ENCODE data around the gene RBM27. TPM values are rescaled to one million over a fixed set of nuclear protein-coding genes. Genes with fewer than 3 reads are reported as not detected.
"Not testable (repeated sequence)": the region's sequence is repeated elsewhere in the genome, so short reads cannot be mapped to it uniquely, and the experiment has no call there.

Gene RBM27
- total RNA-seq, 8 experiments from 2014 or later: 21.9 to 46.3 (median 24.2) TPM

- WGBS, 10 experiments: 0 to 100% (median 71%) methylated on average over 1 of the region's 1 CpG; no CpG with 5 or more reads in 4 of the 10 experiments
- no peak for ATAC-seq (replicated peaks in 6 of 8)
- H3K4me1 ChIP-seq (replicated peaks in 1 of 2): no peaks in the 10 kb centered on the region
- no peak overlapping the region for H3K4me3 ChIP-seq
- H3K27ac ChIP-seq: no peak overlapping the region
- in situ Hi-C loops (cut with MboI; ENCODE audit: low pct_unique_long_range_greater_than_20kb in 2 of 9, low sequenced_read_pairs in 9 of 9, unreplicated experiment in 9 of 9): no loop called here
Observed at GRCh38 chr5:146188358-146188757, 15.0 kb upstream of the RBM27 start.

- no peak overlapping the region for H3K27ac ChIP-seq
- H3K4me1 ChIP-seq (replicated peaks in 1 of 2): no peaks in the 10 kb centered on the region
- in situ Hi-C loops (cut with MboI; ENCODE audit: low pct_unique_long_range_greater_than_20kb in 2 of 9, low sequenced_read_pairs in 9 of 9, unreplicated experiment in 9 of 9): no loop called here
- ATAC-seq (replicated peaks in 6 of 8): no peak
- H3K4me3 ChIP-seq: no peak overlapping the region
- WGBS, 10 experiments: 69 to 100% (median 91%) methylated on average over 1 to 3 of the region's 3 CpGs
Observed at GRCh38 chr5:146192571-146193043, 10.8 kb upstream of the RBM27 start.

- in situ Hi-C loops (cut with MboI; ENCODE audit: low pct_unique_long_range_greater_than_20kb in 2 of 9, low sequenced_read_pairs in 9 of 9, unreplicated experiment in 9 of 9): no loop called here
- Histone ChIP-seq H3K4me3 (no peak overlapping the region), H3K27ac (no peak overlapping the region), H3K4me1 (replicated peaks in 1 of 2) (no peaks in the 10 kb centered on the region)
- WGBS, 10 experiments: 80 to 100% (median 90%) methylated on average over 1 of the region's 1 CpG; no CpG with 5 or more reads in 4 of the 10 experiments
- no peak for ATAC-seq (replicated peaks in 6 of 8)
Observed at GRCh38 chr5:146193285-146193684, 10.1 kb upstream of the RBM27 start.

- ATAC-seq (replicated peaks in 6 of 8); H3K4me3 ChIP-seq; H3K27ac ChIP-seq; H3K4me1 ChIP-seq (replicated peaks in 1 of 2); in situ Hi-C loops (cut with MboI; ENCODE audit: low pct_unique_long_range_greater_than_20kb in 2 of 9, low sequenced_read_pairs in 9 of 9, unreplicated experiment in 9 of 9): not testable (repeated sequence)
- WGBS, 10 experiments: 48 to 100% (median 93%) methylated on average over 1 to 4 of the region's 4 CpGs; no CpG with 5 or more reads in 3 of the 10 experiments
Observed at GRCh38 chr5:146194997-146195396, 8.4 kb upstream of the RBM27 start.

- Histone ChIP-seq H3K4me1 (replicated peaks in 1 of 2) (no peaks in the 10 kb centered on the region), H3K27ac (no peak overlapping the region), H3K4me3 (no peak overlapping the region)
- 70 to 100% (median 93%) methylated on average over 1 to 6 of the region's 6 CpGs for WGBS, 10 experiments
- no peak for ATAC-seq (replicated peaks in 6 of 8)
- in situ Hi-C loops (cut with MboI; ENCODE audit: low pct_unique_long_range_greater_than_20kb in 2 of 9, low sequenced_read_pairs in 9 of 9, unreplicated experiment in 9 of 9): no loop called here
Observed at GRCh38 chr5:146196459-146197048, 6.9 kb upstream of the RBM27 start.

GRCh38 chr5:146199176-146199815, 4.1 kb upstream of the RBM27 start:
- Histone ChIP-seq H3K4me3 (no peak overlapping the region), H3K4me1 (replicated peaks in 1 of 2) (peaks cover 3 to 5% of the 10 kb centered on the region in 2 donors), H3K27ac (no peak overlapping the region)
- 17 to 87% (median 66%) methylated on average over 2 to 4 of the region's 6 CpGs for WGBS, 10 experiments
- no peak for ATAC-seq (replicated peaks in 6 of 8)
- in situ Hi-C loops (cut with MboI; ENCODE audit: low pct_unique_long_range_greater_than_20kb in 2 of 9, low sequenced_read_pairs in 9 of 9, unreplicated experiment in 9 of 9): no loop called here

GRCh38 chr5:146201795-146202194, 1.6 kb upstream of the RBM27 start:
- H3K4me3 ChIP-seq; in situ Hi-C loops (cut with MboI; ENCODE audit: low pct_unique_long_range_greater_than_20kb in 2 of 9, low sequenced_read_pairs in 9 of 9, unreplicated experiment in 9 of 9); ATAC-seq (replicated peaks in 6 of 8): not testable (repeated sequence)
- Histone ChIP-seq H3K27ac (peak overlapping the region in 1 of 2 donors; percentile 79), H3K4me1 (replicated peaks in 1 of 2) (peaks cover 8 to 14% of the 10 kb centered on the region in 2 donors)
- WGBS, 10 experiments: 90 to 100% (median 95%) methylated on average over 1 to 2 of the region's 12 CpGs; no CpG with 5 or more reads in 6 of the 10 experiments

- ATAC-seq (replicated peaks in 6 of 8): peak in 3 of 8 experiments; percentile 13 to 27 (median 23)
- Histone ChIP-seq H3K4me3 (peak overlapping the region; percentile 58 to 86 (median 74)), H3K4me1 (replicated peaks in 1 of 2) (peaks cover 8 to 14% of the 10 kb centered on the region in 2 donors), H3K27ac (peak overlapping the region; percentile 74 to 91)
- in situ Hi-C loops (cut with MboI; ENCODE audit: low pct_unique_long_range_greater_than_20kb in 2 of 9, low sequenced_read_pairs in 9 of 9, unreplicated experiment in 9 of 9): no loop called here
- WGBS, 10 experiments: 0 to 17% (median 0%) methylated on average over 1 to 3 of the region's 21 CpGs; no CpG with 5 or more reads in 5 of the 10 experiments
Observed at GRCh38 chr5:146203872-146204192, 427 bp downstream of the RBM27 start.

- in situ Hi-C loops (cut with MboI; ENCODE audit: low pct_unique_long_range_greater_than_20kb in 2 of 9, low sequenced_read_pairs in 9 of 9, unreplicated experiment in 9 of 9): no loop called here
- no peak overlapping the region for H3K27ac ChIP-seq
- H3K4me3 ChIP-seq: no peak overlapping the region
- ATAC-seq (replicated peaks in 6 of 8): no peak
- H3K4me1 ChIP-seq (replicated peaks in 1 of 2): peaks cover 8 to 14% of the 10 kb centered on the region in 2 donors
- 77 to 100% (median 88%) methylated on average over 1 to 11 of the region's 11 CpGs; no CpG with 5 or more reads in 2 of the 10 experiments for WGBS, 10 experiments
Observed at GRCh38 chr5:146205499-146206202, 2.2 kb downstream of the RBM27 start.

- WGBS, 10 experiments: 39 to 100% (median 81%) methylated on average over 1 to 2 of the region's 2 CpGs
- in situ Hi-C loops (cut with MboI; ENCODE audit: low pct_unique_long_range_greater_than_20kb in 2 of 9, low sequenced_read_pairs in 9 of 9, unreplicated experiment in 9 of 9): no loop called here
- no peak for ATAC-seq (replicated peaks in 6 of 8)
Observed at GRCh38 chr5:146206257-146206656, 2.9 kb downstream of the RBM27 start.

GRCh38 chr5:146208916-146209522, 5.6 kb downstream of the RBM27 start:
- Histone ChIP-seq H3K4me3 (no peak overlapping the region), H3K4me1 (replicated peaks in 1 of 2) (peaks cover 6 to 9% of the 10 kb centered on the region in 2 donors), H3K27ac (no peak overlapping the region)
- in situ Hi-C loops (cut with MboI; ENCODE audit: low pct_unique_long_range_greater_than_20kb in 2 of 9, low sequenced_read_pairs in 9 of 9, unreplicated experiment in 9 of 9): no loop called here
- WGBS, 10 experiments: 90 to 100% (median 97%) methylated on average over 2 to 3 of the region's 3 CpGs; no CpG with 5 or more reads in 1 of the 10 experiments
- ATAC-seq (replicated peaks in 6 of 8): no peak

More at GRCh38 chr5:146206257-146206656, 2.9 kb downstream of the RBM27 start:
- Histone ChIP-seq H3K4me1 (replicated peaks in 1 of 2) (peaks cover 8 to 14% of the 10 kb centered on the region in 2 donors), H3K27ac (no peak overlapping the region), H3K4me3 (no peak overlapping the region)

GRCh38 chr5:146209714-146210113, 6.3 kb downstream of the RBM27 start:
- Histone ChIP-seq H3K4me1 (replicated peaks in 1 of 2) (peaks cover 6 to 7% of the 10 kb centered on the region in 2 donors), H3K27ac (no peak overlapping the region), H3K4me3 (no peak overlapping the region)
- in situ Hi-C loops (cut with MboI; ENCODE audit: low pct_unique_long_range_greater_than_20kb in 2 of 9, low sequenced_read_pairs in 9 of 9, unreplicated experiment in 9 of 9): no loop called here
- no peak for ATAC-seq (replicated peaks in 6 of 8)
- 68 to 100% (median 100%) methylated on average over 1 to 2 of the region's 2 CpGs; no CpG with 5 or more reads in 1 of the 10 experiments for WGBS, 10 experiments

- WGBS, 10 experiments: 83 to 100% (median 100%) methylated on average over 1 to 10 of the region's 13 CpGs; no CpG with 5 or more reads in 1 of the 10 experiments
- ATAC-seq (replicated peaks in 6 of 8); H3K4me3 ChIP-seq; in situ Hi-C loops (cut with MboI; ENCODE audit: low pct_unique_long_range_greater_than_20kb in 2 of 9, low sequenced_read_pairs in 9 of 9, unreplicated experiment in 9 of 9); H3K27ac ChIP-seq; H3K4me1 ChIP-seq (replicated peaks in 1 of 2): not testable (repeated sequence)
Observed at GRCh38 chr5:146210810-146211209, 7.4 kb downstream of the RBM27 start.
